ENCODE measurements around the gene SHISA2. TPM values are rescaled to one million over a fixed set of nuclear protein-coding genes. Genes with fewer than 3 reads are reported as not detected.

SHISA2 gene
- polyA plus RNA-seq, 3 donors: not detected

- no peak overlapping the region for H3K27ac ChIP-seq (ENCODE audit: low read depth in 1 of 2, low read length in 2 of 2)
- H3K4me1 Mint-ChIP-seq: no peaks in the 10 kb centered on the region
- H3K79me2 ChIP-seq (ENCODE audit: insufficient read depth, low read length): no peaks in the 10 kb centered on the region
- 61% methylated on average over 4 of the region's 6 CpGs for WGBS (ENCODE audit: insufficient coverage)
- no peaks in the 10 kb centered on the region for H3K4me1 ChIP-seq (ENCODE audit: control insufficient read depth in 1 of 2, insufficient read depth in 2 of 2, low read length in 2 of 2)
- no peak overlapping the region for H3K4me3 ChIP-seq (replicated peaks in 1 of 3; ENCODE audit: low read depth in 2 of 3, low read length in 3 of 3)
- H3K36me3 Mint-ChIP-seq: no peaks in the 10 kb centered on the region
- H3K4me3 Mint-ChIP-seq: no peak overlapping the region
- H3K27me3 Mint-ChIP-seq (ENCODE audit: low read depth in 3 of 3): peaks cover 18 to 33% (median 28%) of the 10 kb centered on the region in 3 donors
- H4K20me1 ChIP-seq (ENCODE audit: insufficient read depth, low read length): no peaks in the 10 kb centered on the region
- no peak overlapping the region for H2AFZ ChIP-seq (ENCODE audit: insufficient read depth, low read depth, low read length, poor library complexity, severe bottlenecking)
- H3K4me2 ChIP-seq (replicated peaks; ENCODE audit: extremely low read depth, low read length, poor library complexity, severe bottlenecking): no peak overlapping the region
- no peak overlapping the region for H3K9ac ChIP-seq (ENCODE audit: insufficient read depth, low read length, poor library complexity, severe bottlenecking)
- H3K36me3 ChIP-seq (replicated peaks in 1 of 2; ENCODE audit: control insufficient read depth in 1 of 2, insufficient read depth in 2 of 2, low read length in 2 of 2): no peaks in the 10 kb centered on the region
- intact Hi-C loops (cut with micrococcal nuclease): no loop called here
- H3K27ac Mint-ChIP-seq: no peak overlapping the region
- no peak for TF ChIP-seq CTCF (IDR thresholded peaks at IDR 0.05)
- no peaks in the 10 kb centered on the region for H3K9me3 ChIP-seq (replicated peaks in 1 of 2; ENCODE audit: control insufficient read depth in 1 of 2, insufficient read depth in 1 of 2, low read length in 2 of 2)
- peaks cover 3 to 6% of the 10 kb centered on the region in 2 donors for H3K27me3 ChIP-seq (ENCODE audit: control insufficient read depth in 2 of 2, insufficient read depth in 2 of 2, low read length in 2 of 2)
- no peaks in the 10 kb centered on the region for H3K9me3 Mint-ChIP-seq
- no peak for DNase-seq
Measured at GRCh38 chr13:26075498-26075897, 23.7 kb upstream of the SHISA2 start.

- H3K79me2 ChIP-seq (ENCODE audit: insufficient read depth, low read length): no peaks in the 10 kb centered on the region
- TF ChIP-seq CTCF (IDR thresholded peaks at IDR 0.05): no peak
- no peaks in the 10 kb centered on the region for H3K4me1 Mint-ChIP-seq
- H3K36me3 ChIP-seq (replicated peaks in 1 of 2; ENCODE audit: control insufficient read depth in 1 of 2, insufficient read depth in 2 of 2, low read length in 2 of 2): no peaks in the 10 kb centered on the region
- no peak overlapping the region for H3K27ac ChIP-seq (ENCODE audit: low read depth in 1 of 2, low read length in 2 of 2)
- no peak overlapping the region for H3K4me2 ChIP-seq (replicated peaks; ENCODE audit: extremely low read depth, low read length, poor library complexity, severe bottlenecking)
- no peaks in the 10 kb centered on the region for H3K4me1 ChIP-seq (ENCODE audit: control insufficient read depth in 1 of 2, insufficient read depth in 2 of 2, low read length in 2 of 2)
- no peaks in the 10 kb centered on the region for H3K9me3 Mint-ChIP-seq
- H2AFZ ChIP-seq (ENCODE audit: insufficient read depth, low read depth, low read length, poor library complexity, severe bottlenecking): no peak overlapping the region
- no peaks in the 10 kb centered on the region for H3K36me3 Mint-ChIP-seq
- no peak overlapping the region for H3K4me3 ChIP-seq (replicated peaks in 1 of 3; ENCODE audit: low read depth in 2 of 3, low read length in 3 of 3)
- WGBS (ENCODE audit: insufficient coverage): 43% methylated on average over 9 of the region's 16 CpGs
- no peak overlapping the region for H3K27ac Mint-ChIP-seq
- H3K4me3 Mint-ChIP-seq: no peak overlapping the region
- H3K9me3 ChIP-seq (replicated peaks in 1 of 2; ENCODE audit: control insufficient read depth in 1 of 2, insufficient read depth in 1 of 2, low read length in 2 of 2): no peaks in the 10 kb centered on the region
- H3K27me3 Mint-ChIP-seq (ENCODE audit: low read depth in 3 of 3): peaks cover 18 to 34% (median 28%) of the 10 kb centered on the region in 3 donors
- intact Hi-C loops (cut with micrococcal nuclease): loop anchor here in 1 of 2 donors (5.0 kb wide), 1 partner anchor 502 kb away; no protein-coding TSS in a partner anchor
- H3K9ac ChIP-seq (ENCODE audit: insufficient read depth, low read length, poor library complexity, severe bottlenecking): no peak overlapping the region
- no peaks in the 10 kb centered on the region for H4K20me1 ChIP-seq (ENCODE audit: insufficient read depth, low read length)
- no peak for DNase-seq
- peaks cover 3 to 6% of the 10 kb centered on the region in 2 donors for H3K27me3 ChIP-seq (ENCODE audit: control insufficient read depth in 2 of 2, insufficient read depth in 2 of 2, low read length in 2 of 2)
Measured at GRCh38 chr13:26074706-26075105, 22.9 kb upstream of the SHISA2 start.

All from CD14-positive monocyte (primary cell).